B cell (primary cell): ENCODE results near the gene AFTPH.

ENCODE experiments used
- CTCF ChIP-seq: fragments of 200-600 bp; IDR thresholded peaks from one replicate; pipeline ENCODE4 v1.8.0; 2022; ENCODE audit warnings: antibody characterized with exemption, mild to moderate bottlenecking
- EZH2 ChIP-seq: IDR thresholded peaks from 2 replicates; pipeline ENCODE4 v1.6.1; 2012; ENCODE audit warnings: borderline replicate concordance, low read depth, mild to moderate bottlenecking, moderate library complexity, low read length; ENCODE audit not compliant: insufficient read depth, poor library complexity, severe bottlenecking

DNA sequence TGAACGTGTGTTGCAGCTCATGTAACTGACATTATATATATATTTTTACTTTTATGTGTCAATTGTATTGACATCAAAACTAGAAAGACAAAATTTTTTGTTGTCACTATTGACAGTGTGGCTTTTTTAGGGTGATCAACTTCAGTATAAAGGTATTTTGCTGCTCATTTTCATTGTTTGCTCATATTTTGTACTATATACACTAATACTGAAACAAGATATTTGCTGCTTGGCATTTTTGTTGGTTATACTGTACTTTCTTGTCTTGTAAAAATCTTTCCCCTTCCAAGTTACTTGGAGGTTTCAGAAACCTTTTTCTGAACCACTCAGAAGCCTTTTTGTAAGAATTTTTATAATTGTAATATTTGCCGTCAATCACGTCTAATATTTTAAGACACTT, 16.5 kb downstream of the AFTPH start:
- TF ChIP-seq CTCF (no peak), EZH2 (no peak)
